Astrocyte of the cerebellum (primary cell): ENCODE results near the gene UPF2.

ENCODE experiments used
- DNase-seq: peaks from one replicate; pipeline ENCODE4 v3.0.0-alpha.2; 2011; ENCODE audit warnings: low read depth
- H3K4me3 ChIP-seq: 2 replicates; pipeline ENCODE4 v1.5.1; 2011; ENCODE audit warnings: mild to moderate bottlenecking, low read depth, low read length, moderate library complexity
- CTCF ChIP-seq: IDR thresholded peaks from 2 replicates; pipeline ENCODE4 v1.5.1; 2012; ENCODE audit warnings: low read length, low read depth, moderate library complexity, mild to moderate bottlenecking; ENCODE audit errors: missing control alignments
- in situ Hi-C: cut with HindIII; loops from 2 replicates; pipeline ENCODE4 v1.10.0; 2017; ENCODE audit warnings: low sequenced_read_pairs

Gene UPF2

GRCh38 chr10:11884706-11885423 is 157.7 kb downstream of the UPF2 start:
- H3K4me3 ChIP-seq: no peak overlapping the region
- in situ Hi-C loops: no loop called here
- TF ChIP-seq CTCF: no peak
- DNase-seq: no peak

- in situ Hi-C loops: no loop called here
- H3K4me3 ChIP-seq: no peak overlapping the region
- no peak for TF ChIP-seq CTCF
- no peak for DNase-seq
Measured at GRCh38 chr10:11882646-11883375, 159.8 kb downstream of the UPF2 start.

- DNase-seq: no peak
- TF ChIP-seq CTCF: no peak
- in situ Hi-C loops: no loop called here
Measured at GRCh38 chr10:11881477-11882417, 160.9 kb downstream of the UPF2 start.

GRCh38 chr10:11881030-11881476 is 161.6 kb downstream of the UPF2 start:
- no peak for DNase-seq
- in situ Hi-C loops: no loop called here

More at GRCh38 chr10:11881477-11882417, 160.9 kb downstream of the UPF2 start:
- no peak overlapping the region for H3K4me3 ChIP-seq

GRCh38 chr10:11880151-11881029 is 162.2 kb downstream of the UPF2 start:
- no peak for DNase-seq
- no peak overlapping the region for H3K4me3 ChIP-seq
- in situ Hi-C loops: no loop called here
- TF ChIP-seq CTCF: no peak

More at GRCh38 chr10:11881030-11881476, 161.6 kb downstream of the UPF2 start:
- TF ChIP-seq CTCF: no peak
- no peak overlapping the region for H3K4me3 ChIP-seq
